Measurements from ENCODE around the gene NUAK1. TPM values are rescaled to one million over a fixed set of nuclear protein-coding genes. Genes with fewer than 3 reads are reported as not detected.
A peak's percentile ranks its signal among the peaks of the same experiment; 100 is the strongest.

NUAK1 gene
- total RNA-seq, 1 experiment from 2014 or later: 7.9 TPM

DNA sequence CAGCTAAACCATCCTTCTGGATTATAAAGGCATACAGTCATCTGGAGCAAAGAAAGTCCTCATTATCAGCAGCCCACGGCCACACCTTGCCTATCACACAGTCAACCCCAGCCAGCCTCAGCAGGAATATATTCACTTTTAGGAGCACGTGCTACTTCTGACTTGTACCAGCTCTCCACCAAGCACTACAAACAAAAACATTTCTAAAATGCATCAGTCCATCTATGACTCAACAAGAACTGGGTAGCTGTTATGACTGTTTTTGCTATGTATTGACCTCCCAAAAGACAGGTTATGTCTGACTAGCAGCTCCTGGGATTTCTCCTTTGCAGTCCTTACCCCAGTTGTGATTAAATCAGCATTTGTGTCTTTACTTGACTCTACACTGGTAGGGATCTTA, 31.2 kb downstream of the NUAK1 start:
- Histone ChIP-seq H4K20me1 (ENCODE audit: insufficient read depth) (no peaks in the 10 kb centered on the region), H3K9me3 (ENCODE audit: insufficient read depth, low read depth) (no peaks in the 10 kb centered on the region; the same call in 1 of the 2 replicates), H3F3A (ENCODE audit: insufficient read depth, low read depth) (peaks cover 15% of the 10 kb centered on the region), H2AFZ (no peak overlapping the region), H3K4me3 (no peak overlapping the region), H3K4me2 (peak overlapping the region; percentile 64), H3K9me2 (ENCODE audit: insufficient read depth) (no peaks in the 10 kb centered on the region), H3K27me3 (ENCODE audit: insufficient read depth, low read depth) (no peaks in the 10 kb centered on the region), H3K36me3 (ENCODE audit: low read depth) (peaks cover 8% of the 10 kb centered on the region; the same call in 1 of the 2 replicates), H3K27ac (peak overlapping the region; percentile 63), H3K4me1 (replicated peaks; ENCODE audit: insufficient read depth) (peaks cover 51% of the 10 kb centered on the region), H3K79me2 (ENCODE audit: low read depth) (peaks cover 72% of the 10 kb centered on the region)
- POLR2A ChIA-PET (ENCODE audit: unreplicated experiment): interaction anchor here (0.7 kb wide), 2 partner anchors 25 to 32 kb away, joined by 4 to 5 read pairs; no protein-coding TSS in a partner anchor
- CTCF ChIA-PET: interaction anchor here (0.7 kb wide), 1 partner anchor 12 kb away, joined by 3 read pairs; no protein-coding TSS in a partner anchor
- intact Hi-C loops (cut with micrococcal nuclease; ENCODE audit: unreplicated experiment): no loop called here
- peak in 1 of 2 experiments; percentile 61 for DNase-seq
- no peak for TF ChIP-seq EZH2 (IDR thresholded peaks at IDR 0.05; ENCODE audit: low read depth)
- no peak for TF ChIP-seq CTCF (conservative IDR thresholded peaks at IDR 0.05)
- BruUV-seq (replicated peaks): no TSS peak

- CTCF ChIA-PET: interaction anchor here (0.5 to 0.7 kb wide), 2 partner anchors 14 to 136 kb away, joined by 3 to 5 read pairs; no protein-coding TSS in a partner anchor
- Histone ChIP-seq H3K79me2 (ENCODE audit: low read depth) (peaks cover 65% of the 10 kb centered on the region), H3K4me2 (peak overlapping the region; percentile 64), H3K9me2 (ENCODE audit: insufficient read depth) (no peaks in the 10 kb centered on the region), H4K20me1 (ENCODE audit: insufficient read depth) (no peaks in the 10 kb centered on the region), H3K4me1 (replicated peaks; ENCODE audit: insufficient read depth) (peaks cover 44% of the 10 kb centered on the region), H3K36me3 (ENCODE audit: low read depth) (peaks cover 8% of the 10 kb centered on the region; the same call in 1 of the 2 replicates), H3K27me3 (ENCODE audit: insufficient read depth, low read depth) (no peaks in the 10 kb centered on the region), H3F3A (ENCODE audit: insufficient read depth, low read depth) (peaks cover 15% of the 10 kb centered on the region), H2AFZ (no peak overlapping the region), H3K27ac (peak overlapping the region; percentile 63), H3K4me3 (no peak overlapping the region), H3K9me3 (ENCODE audit: insufficient read depth, low read depth) (no peaks in the 10 kb centered on the region; the same call in 1 of the 2 replicates)
- intact Hi-C loops (cut with micrococcal nuclease; ENCODE audit: unreplicated experiment): no loop called here
- peak; percentile 29 to 95 for DNase-seq
- BruUV-seq (replicated peaks): no TSS peak
- TF ChIP-seq CTCF (conservative IDR thresholded peaks at IDR 0.05) (no peak), EZH2 (IDR thresholded peaks at IDR 0.05; ENCODE audit: low read depth) (no peak)
- POLR2A ChIA-PET (ENCODE audit: unreplicated experiment): interaction anchor here (0.7 kb wide), 2 partner anchors 26 to 31 kb away, joined by 4 to 5 read pairs; no protein-coding TSS in a partner anchor
These were observed 31.9 kb downstream of the NUAK1 start for GRCh38 chr12:106106892-106107291.

DNA sequence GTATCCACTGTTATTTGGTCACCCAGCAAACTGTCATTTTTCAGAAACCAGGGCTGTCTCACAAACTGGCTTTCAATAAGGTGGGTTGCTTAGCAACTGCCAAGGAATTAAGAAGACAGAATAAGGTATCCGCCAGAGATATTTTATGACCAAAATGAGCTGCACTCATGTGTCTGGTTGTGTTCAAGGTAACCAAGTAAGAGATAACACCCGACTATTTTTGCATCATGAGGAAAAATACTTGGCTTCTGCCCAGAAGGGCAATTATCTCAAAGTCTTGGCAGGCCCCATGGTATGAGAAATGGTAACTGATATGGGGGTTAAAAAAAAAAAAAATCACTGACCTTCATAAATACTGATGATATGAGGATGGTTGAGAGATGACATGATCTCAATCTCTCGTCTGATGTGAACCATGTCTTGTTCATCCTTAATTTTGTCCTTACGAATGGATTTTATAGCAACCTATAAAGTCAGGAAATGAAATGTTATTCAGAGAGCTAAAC, 32.6 kb downstream of the NUAK1 start:
- CTCF ChIA-PET: interaction anchor here (0.5 to 0.7 kb wide), 2 partner anchors 15 to 135 kb away, joined by 3 to 5 read pairs; no protein-coding TSS in a partner anchor

More for the DNA sequence above, 32.6 kb downstream of the NUAK1 start:
- POLR2A ChIA-PET (ENCODE audit: unreplicated experiment): no interaction called here
- no TSS peak for BruUV-seq (replicated peaks)
- DNase-seq: no peak
- peak overlapping the region; percentile 64; the same call in 1 of the 2 replicates for H3K4me2 ChIP-seq
- H3K4me1 ChIP-seq (replicated peaks; ENCODE audit: insufficient read depth): peaks cover 43% of the 10 kb centered on the region
- H3K4me3 ChIP-seq: no peak overlapping the region
- H4K20me1 ChIP-seq (ENCODE audit: insufficient read depth): no peaks in the 10 kb centered on the region
- H3K27me3 ChIP-seq (ENCODE audit: insufficient read depth, low read depth): no peaks in the 10 kb centered on the region
- no peaks in the 10 kb centered on the region; the same call in 1 of the 2 replicates for H3K9me3 ChIP-seq (ENCODE audit: insufficient read depth, low read depth)
- TF ChIP-seq EZH2 (IDR thresholded peaks at IDR 0.05; ENCODE audit: low read depth) (no peak), CTCF (conservative IDR thresholded peaks at IDR 0.05) (no peak)
- peaks cover 15% of the 10 kb centered on the region for H3F3A ChIP-seq (ENCODE audit: insufficient read depth, low read depth)
- 0 out of 2 replicates have a peak overlapping the region, but pooled peaks have one; percentile 63 for H3K27ac ChIP-seq
- H3K9me2 ChIP-seq (ENCODE audit: insufficient read depth): no peaks in the 10 kb centered on the region
- H3K79me2 ChIP-seq (ENCODE audit: low read depth): peaks cover 58% of the 10 kb centered on the region
- H2AFZ ChIP-seq: no peak overlapping the region
- H3K36me3 ChIP-seq (ENCODE audit: low read depth): peaks cover 8% of the 10 kb centered on the region; the same call in 1 of the 2 replicates
- intact Hi-C loops (cut with micrococcal nuclease; ENCODE audit: unreplicated experiment): no loop called here
